ENCODE results near the gene TPK1.

GRCh38 chr7:144671429-144671828 lies 164.4 kb downstream of the TPK1 start:
- no peak for TF ChIP-seq GATA2 (IDR thresholded peaks at IDR 0.05; ENCODE audit: low read depth, low read length)
- no peak for TF ChIP-seq GATA3 (IDR thresholded peaks at IDR 0.05; ENCODE audit: low read depth, low read length)
